GM19372 (cell line): ENCODE results near the gene PGK2.

Experiments used
- ATAC-seq: cut with Tn5 transposase; IDR thresholded peaks from one replicate; pipeline ENCODE4 v1.9.1; 2021; ENCODE audit warnings: mild to moderate bottlenecking, low read depth, moderate library complexity; ENCODE audit not compliant: unreplicated experiment

PGK2 gene

DNA sequence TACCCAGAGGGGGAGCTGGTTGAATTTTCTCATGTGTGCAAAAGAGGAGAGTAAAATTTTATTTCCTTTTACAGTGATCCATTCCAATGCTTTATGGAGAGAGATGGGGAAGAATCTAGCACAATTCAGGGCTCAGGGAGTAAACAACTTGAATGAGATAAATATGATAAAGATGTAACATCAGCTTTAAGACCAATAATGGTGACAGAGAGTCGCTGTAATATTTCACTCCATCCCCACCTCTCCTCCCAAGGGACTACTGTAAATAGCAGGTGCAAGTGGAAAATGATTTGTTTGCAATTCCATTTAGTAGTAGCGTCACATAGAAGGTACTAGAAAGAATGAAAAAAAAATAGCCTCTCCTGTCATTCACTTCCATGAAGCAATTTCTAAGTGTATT is 47.7 kb downstream of the PGK2 start:
- no peak for ATAC-seq

- no peak for ATAC-seq
Measured at GRCh38 chr6:49736017-49736508, 51.0 kb downstream of the PGK2 start.
